BJ (cell line): ENCODE data around the gene IQCN. TPM values are rescaled to one million over a fixed set of nuclear protein-coding genes. Genes with fewer than 3 reads are reported as not detected.

Experiments used
- CTCF ChIA-PET: fragments of 350-600 bp; formaldehyde crosslinking; extraction: SDS; loops from one replicate; lab custom pipeline; 2021; ENCODE audit warnings: antibody characterized with exemption, inconsistent platforms; lab: Yijun Ruan, JAX
- POLR2A ChIA-PET: fragments of 300-600 bp; sonication (Branson Sonifier 250); formaldehyde crosslinking; extraction: SDS; loops from one replicate; lab custom pipeline; 2021; ENCODE audit warnings: antibody characterized with exemption; lab: Charles Lee
- DNase-seq: peaks from one replicate; pipeline ENCODE4 v3.0.0-alpha.2; 2011; ENCODE audit warnings: low read depth
- H3K27me3 ChIP-seq: 2 replicates; pipeline ENCODE4 v1.6.0; 2011; ENCODE audit warnings: low read length; ENCODE audit not compliant: control insufficient read depth, insufficient read depth
- H3K36me3 ChIP-seq: 2 replicates; pipeline ENCODE4 v1.5.1; 2011; ENCODE audit warnings: low read length; ENCODE audit not compliant: control insufficient read depth, insufficient read depth
- H3K4me3 ChIP-seq: 2 replicates; pipeline ENCODE4 v1.5.1; 2011; ENCODE audit warnings: low read depth, mild to moderate bottlenecking, control low read depth, low read length
- CTCF ChIP-seq: IDR thresholded peaks from 2 replicates; pipeline ENCODE4 v1.5.1; 2011; ENCODE audit warnings: low read depth, mild to moderate bottlenecking, control low read depth, inconsistent platforms, low read length, moderate library complexity; ENCODE audit not compliant: insufficient read depth
- polyA plus RNA-seq: library from polyadenylated mRNA; depleted of rRNA; stranded (reverse); fragments of >200 nt; gene quantifications from 2 replicates; pipeline ENCODE4 v1.2.3, GENCODE V29; 2011

The IQCN gene
- polyA plus RNA-seq, 1 experiment, result 1.5 TPM

- TF ChIP-seq CTCF, result 0 out of 2 replicates have a peak, but pooled peaks have one; percentile 12
- no peaks in the 10 kb centered on the region for H3K27me3 ChIP-seq
- ChIA-PET POLR2A (interaction anchor here (0.6 to 1.8 kb wide), 3 partner anchors 18 to 1976 kb away, joined by 3 to 21 read pairs (median 6); partner anchors contain the start of genes JUND and LSM4), CTCF (interaction anchor here (0.6 to 7.9 kb wide), 8 partner anchors 9 to 35 kb away, joined by 3 to 85 read pairs (median 4); partner anchors contain the start of genes IQCN, JUND and LSM4)
- H3K4me3 ChIP-seq, result peak overlapping the region; percentile 27
- peaks cover 2% of the 10 kb centered on the region for H3K36me3 ChIP-seq
- no peak for DNase-seq
Measured at GRCh38 chr19:18304458-18305310, 30.4 kb upstream of the IQCN start.

- no peak for TF ChIP-seq CTCF
- POLR2A ChIA-PET, result interaction anchor here (0.6 to 1.8 kb wide), 2 partner anchors 23 to 1975 kb away, joined by 3 to 21 read pairs; partner anchors contain the start of gene JUND
- CTCF ChIA-PET, result interaction anchor here (0.8 to 7.9 kb wide), 4 partner anchors 16 to 26 kb away, joined by 4 to 85 read pairs (median 8); partner anchors contain the start of genes IQCN, JUND and LSM4
Measured at GRCh38 chr19:18304208-18304457, 29.9 kb upstream of the IQCN start.

GRCh38 chr19:18301718-18302111 is 27.5 kb upstream of the IQCN start:
- no peak for DNase-seq

More at GRCh38 chr19:18304208-18304457, 29.9 kb upstream of the IQCN start:
- DNase-seq, result no peak
- Histone ChIP-seq H3K36me3 (peaks cover 2% of the 10 kb centered on the region), H3K4me3 (peak overlapping the region; percentile 27; the same call in 1 of the 2 replicates), H3K27me3 (no peaks in the 10 kb centered on the region)

GRCh38 chr19:18300930-18301717 is 26.9 kb upstream of the IQCN start:
- no peaks in the 10 kb centered on the region for H3K27me3 ChIP-seq
- no peaks in the 10 kb centered on the region for H3K36me3 ChIP-seq
- peak; percentile 60 for DNase-seq
- H3K4me3 ChIP-seq, result no peak overlapping the region
- TF ChIP-seq CTCF, result no peak
- ChIA-PET POLR2A (no interaction called here), CTCF (interaction anchor here (0.6 to 7.9 kb wide), 3 partner anchors 8 to 31 kb away, joined by 4 to 85 read pairs (median 5); partner anchors contain the start of genes IQCN and JUND)

More at GRCh38 chr19:18301718-18302111, 27.5 kb upstream of the IQCN start:
- CTCF ChIA-PET, result interaction anchor here (1.2 to 7.9 kb wide), 3 partner anchors 9 to 87 kb away, joined by 3 to 85 read pairs (median 4); partner anchors contain the start of genes IQCN and JUND
- no peaks in the 10 kb centered on the region for H3K36me3 ChIP-seq
- H3K4me3 ChIP-seq, result no peak overlapping the region
- POLR2A ChIA-PET, result no interaction called here
- H3K27me3 ChIP-seq, result no peaks in the 10 kb centered on the region
- no peak for TF ChIP-seq CTCF
